ENCODE measurements around the gene PIBF1.
"Not testable (repeated sequence)": the region's sequence is repeated elsewhere in the genome, so short reads cannot be mapped to it uniquely, and the experiment has no call there.

The PIBF1 gene

DNA sequence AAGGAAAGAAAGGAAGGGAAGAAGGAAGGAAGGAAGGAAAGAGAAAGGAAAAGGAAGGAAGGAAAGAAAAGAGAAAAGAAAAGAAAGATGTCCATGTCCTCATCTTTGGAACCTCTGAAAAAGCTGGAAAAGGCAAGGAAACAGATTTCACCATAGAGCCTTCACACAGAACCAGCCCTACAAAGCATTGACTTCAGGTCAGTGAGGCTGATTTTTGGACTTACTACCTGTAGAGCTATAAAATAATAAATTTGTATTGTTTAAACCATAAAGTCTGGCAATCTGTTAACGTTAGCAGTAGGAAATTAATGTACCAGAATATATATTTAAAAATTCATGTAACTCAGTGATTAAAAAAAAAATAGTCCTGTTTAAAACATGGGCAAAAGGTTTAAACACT is 130.0 kb downstream of the PIBF1 start:
- DNase-seq: no peak

DNA sequence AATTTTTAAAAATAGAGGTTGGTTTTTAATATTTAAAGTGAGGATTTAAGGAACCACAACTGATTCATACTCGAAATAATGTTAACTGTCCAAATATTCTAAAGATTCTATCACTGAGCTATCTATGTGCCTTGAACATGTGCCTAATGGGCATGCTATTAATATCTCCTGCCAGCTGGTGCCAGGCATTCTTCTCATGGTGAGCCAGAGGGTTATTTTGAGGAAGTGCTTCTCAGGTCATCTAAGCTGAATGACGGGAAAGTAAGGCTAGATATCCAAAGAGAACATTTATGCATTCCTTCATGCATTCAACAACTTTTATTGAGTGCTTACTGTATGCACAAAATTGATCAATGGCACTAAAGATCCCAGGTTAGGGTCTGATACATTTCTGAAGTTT is 138.2 kb downstream of the PIBF1 start:
- no peak for DNase-seq

DNA sequence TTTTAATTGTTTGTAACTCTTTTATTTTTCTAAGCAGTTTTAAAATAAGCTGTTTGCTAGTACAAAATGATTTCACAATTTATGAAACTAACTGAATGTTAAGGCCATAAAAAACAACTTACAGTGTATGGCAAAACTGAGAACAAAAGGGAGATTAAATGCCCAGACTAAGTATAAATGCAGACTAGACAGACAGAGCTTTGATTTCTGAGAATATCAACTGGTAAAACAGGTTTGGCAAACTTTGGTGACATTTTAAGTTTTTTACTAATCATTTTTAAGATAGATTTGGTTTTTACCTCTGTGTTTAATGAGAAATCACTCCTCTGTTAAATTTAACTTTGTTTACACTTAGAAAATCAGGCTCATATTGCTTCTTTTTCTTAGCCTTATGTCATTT is 149.4 kb downstream of the PIBF1 start:
- no peak for DNase-seq

DNA sequence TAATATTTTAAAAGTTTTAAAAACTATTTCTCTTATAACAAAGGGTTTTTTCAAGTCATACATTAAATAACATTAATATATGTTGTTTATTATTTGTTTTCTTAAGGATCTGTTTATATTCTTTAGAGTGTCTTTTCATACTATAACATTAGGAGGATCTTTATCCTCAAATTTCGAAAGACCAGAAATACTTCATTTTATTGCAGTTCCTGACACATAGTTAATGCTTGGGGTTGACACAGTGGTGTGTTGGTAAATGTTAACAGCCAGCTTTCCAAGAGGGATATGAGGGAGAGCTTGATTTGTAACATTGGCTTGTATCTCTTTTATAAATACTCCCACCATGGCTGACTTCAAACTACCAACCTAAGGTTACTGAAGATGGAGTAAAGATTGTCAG is 150.3 kb downstream of the PIBF1 start:
- DNase-seq: no peak

DNA sequence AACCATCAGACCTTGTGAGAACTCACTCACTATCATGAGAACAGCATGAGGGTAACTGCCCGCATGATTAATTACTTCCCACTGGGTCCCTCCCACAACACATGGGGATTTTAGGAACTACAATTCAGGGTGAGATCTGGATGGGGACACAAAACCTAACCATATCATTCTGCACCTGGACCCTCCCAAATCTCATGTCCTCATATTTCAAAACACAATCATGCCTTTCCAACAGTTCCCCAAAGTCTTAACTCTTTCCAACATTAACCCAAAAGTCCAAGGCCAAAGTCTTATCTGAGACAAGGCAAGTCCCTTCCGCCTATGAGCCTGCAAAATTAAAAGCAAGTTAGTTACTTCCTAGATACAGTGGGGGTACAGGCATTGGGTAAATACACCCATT is 164.3 kb downstream of the PIBF1 start:
- DNase-seq: not testable (repeated sequence)

DNA sequence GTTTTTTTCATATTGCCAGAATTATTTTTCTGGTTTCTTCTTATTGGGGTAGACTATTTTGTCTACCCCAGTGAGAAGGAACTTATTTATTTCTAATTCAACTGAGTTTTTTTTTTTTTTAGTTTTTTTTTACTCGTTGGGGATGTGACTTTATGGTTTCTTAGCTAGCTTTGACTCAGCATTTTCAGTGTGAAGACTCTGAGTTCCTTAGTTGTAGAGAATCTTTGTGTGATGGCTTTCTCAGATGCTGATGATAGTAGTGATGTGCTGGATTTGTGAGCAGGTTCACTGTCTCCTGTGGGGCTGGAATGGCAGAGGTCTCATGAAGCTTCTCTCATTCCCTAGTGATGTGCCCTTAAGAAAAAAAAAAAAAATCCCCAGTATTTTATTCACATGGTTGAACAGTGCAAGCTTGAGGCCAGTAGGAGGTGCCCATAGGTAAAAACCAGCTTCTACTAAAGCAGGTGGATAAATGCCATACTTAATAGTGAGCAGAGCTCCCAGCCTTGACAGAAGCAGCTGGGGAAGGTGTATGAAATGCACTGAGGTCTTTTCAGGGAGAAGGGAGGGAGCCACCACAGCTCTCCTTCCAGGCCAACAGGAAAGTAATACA is 170.7 kb downstream of the PIBF1 start:
- no peak for DNase-seq

DNA sequence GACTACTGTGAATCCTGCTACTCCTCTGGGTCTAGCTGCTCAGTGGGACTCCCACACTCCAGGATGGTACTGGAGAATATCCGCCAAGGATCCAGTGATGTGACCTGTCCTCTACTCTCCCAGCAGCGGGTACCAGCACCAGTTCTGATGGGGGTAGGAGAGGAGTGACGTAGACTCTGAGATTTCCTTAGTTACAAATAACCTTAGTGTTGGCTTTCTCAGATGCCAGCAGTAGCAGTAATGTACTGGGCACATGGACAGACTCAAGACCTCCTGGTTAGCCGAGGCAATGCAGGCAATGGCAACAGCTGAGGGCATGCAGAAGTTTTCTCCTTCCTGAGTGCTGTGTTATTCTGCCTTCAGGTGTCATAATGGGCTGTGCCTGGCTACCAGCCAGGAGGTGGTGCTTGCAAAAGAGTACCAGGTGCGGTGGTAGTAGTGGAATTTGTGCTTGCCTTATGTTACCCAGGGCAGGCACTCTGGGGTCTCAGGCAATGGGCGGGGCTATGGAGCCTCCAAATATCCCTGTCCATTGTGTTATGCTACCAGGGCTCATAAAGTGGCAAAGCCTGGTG is 171.5 kb downstream of the PIBF1 start:
- DNase-seq: no peak

DNA sequence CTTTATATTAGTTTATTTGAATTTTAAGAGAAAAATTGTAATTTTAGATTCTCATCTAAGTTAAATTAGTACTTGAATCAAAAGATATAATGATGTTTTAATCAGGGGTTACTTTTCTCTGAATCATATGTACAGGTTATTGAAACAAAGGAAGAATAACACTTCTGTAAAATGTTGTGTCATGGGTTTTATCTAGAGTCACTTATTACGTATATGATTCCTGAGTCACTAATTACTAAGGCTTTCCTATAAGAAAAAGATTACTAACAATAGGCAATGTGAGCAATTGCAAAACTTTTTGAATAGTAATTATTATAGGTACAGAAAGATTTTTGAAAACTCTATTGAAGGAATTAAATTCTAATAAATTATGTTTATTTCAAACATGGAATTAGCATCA is 177.7 kb downstream of the PIBF1 start:
- no peak for DNase-seq

DNA sequence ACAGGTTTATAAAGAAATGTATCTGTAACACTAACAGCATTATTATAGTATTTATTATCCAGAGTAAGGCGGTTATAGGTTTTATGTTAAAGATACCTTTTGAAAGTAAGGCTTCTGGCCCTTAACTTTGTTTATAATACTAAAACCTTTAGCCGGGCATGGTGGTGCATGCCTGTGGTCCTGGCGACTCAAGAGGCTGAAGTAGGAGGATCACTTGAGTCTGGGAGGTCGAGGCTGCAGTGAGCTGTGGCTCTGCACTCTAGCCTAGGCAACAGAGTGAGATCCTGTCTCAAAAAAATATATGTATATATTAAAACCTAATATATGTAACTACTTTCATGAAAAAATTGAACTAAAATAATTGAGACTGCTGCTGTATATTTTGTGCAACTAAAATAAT is 178.2 kb downstream of the PIBF1 start:
- DNase-seq: no peak

DNA sequence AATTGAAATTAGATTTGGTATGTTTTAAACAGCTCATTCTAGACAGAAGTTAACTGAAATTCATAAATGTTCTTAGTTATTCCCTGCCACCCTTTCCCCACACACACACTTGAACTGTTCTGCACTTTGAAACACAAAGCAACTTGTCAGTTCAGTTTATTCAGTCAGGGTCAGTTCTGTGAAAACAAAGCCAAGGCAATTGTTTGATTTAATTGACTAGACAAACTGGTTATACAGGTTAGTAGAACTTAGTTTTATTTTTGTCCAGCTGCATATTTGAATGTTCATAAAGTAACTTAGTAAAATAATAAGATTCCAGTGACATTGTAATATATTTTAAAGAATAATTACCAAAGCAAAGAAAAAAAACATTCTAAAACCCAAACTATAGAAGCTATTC is 178.6 kb downstream of the PIBF1 start:
- DNase-seq: peak; percentile 64

DNA sequence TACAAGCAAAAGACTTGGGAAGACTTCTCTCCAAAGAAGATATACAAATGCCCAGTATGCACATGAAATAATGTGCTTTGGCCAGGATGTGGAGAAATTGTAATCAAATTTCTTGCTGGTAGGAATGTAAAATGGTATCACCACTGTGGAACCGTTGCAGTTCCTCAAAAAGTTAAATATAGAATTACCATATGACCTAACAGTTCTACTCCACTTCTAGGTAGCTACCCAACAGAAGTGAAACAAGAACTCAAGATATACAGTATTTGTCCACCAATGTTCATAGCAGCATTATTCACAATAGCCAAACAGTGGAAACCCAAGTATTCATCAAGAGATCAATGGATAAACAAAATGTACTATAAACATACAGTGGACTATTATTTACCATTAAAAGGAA is 181.8 kb downstream of the PIBF1 start:
- no peak for DNase-seq

DNA sequence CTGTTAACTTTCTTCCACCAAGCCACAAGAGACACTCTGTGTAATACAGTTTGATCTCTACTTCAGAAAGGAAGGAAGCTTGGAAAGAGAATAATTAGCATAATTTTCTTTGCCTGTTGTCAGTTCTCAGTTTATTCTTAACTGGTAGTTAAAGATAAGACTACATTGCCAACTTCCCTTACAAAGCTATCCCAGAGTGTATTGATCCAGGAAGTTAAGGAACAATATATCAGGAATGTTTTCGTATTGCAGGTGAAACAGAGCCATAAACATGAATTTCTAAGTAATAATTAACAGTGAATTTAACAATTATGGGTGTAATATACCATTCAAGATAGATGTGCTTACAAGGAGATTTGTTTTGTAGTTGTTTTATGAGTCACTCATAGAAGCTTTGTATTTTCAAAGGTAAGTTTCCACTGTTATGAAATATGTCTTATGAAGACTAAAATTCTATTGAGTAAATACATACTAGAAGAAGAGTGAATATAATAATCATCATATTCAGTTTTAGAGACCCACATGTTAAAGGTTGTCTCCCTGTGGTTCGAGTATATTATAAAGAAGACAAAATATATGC is 188.5 kb downstream of the PIBF1 start:
- DNase-seq: no peak

DNA sequence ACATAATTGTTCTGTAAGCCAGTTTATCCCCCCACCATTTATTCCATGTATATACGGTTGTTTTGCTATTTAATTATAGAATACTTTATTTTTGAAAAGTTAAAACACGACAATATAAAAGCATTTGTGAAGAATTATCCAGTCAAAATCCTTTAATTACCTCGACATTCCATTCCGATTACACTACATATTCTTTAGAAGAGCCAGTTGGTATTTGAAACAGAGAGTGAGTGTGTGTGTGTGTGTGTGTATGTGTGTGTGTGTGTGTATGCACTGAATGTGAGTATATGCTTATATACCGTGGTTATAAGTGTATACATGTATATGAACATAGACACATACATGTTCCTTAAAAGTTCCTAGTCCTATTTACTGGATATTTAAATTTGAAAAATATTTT is 189.0 kb downstream of the PIBF1 start:
- no peak for DNase-seq

DNA sequence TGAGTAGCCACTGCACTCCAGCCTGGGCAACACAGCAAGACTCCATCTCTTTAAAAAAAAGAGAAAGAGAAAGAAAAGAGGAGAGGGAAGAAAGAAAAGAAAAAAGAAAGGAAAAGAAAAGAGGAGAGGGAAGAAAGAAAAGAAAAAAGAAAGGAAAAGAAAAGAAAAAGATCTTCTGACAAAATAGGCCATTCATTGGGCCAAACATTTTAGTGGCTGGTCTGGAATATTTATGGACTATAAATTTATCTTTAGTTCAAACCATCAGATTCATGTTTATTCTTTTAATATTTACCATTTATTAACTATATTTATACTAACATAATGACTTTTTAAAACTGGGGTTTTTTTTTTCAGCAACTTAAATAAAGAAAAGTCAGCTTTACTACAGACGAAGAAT is 191.3 kb downstream of the PIBF1 start:
- no peak for DNase-seq

DNA sequence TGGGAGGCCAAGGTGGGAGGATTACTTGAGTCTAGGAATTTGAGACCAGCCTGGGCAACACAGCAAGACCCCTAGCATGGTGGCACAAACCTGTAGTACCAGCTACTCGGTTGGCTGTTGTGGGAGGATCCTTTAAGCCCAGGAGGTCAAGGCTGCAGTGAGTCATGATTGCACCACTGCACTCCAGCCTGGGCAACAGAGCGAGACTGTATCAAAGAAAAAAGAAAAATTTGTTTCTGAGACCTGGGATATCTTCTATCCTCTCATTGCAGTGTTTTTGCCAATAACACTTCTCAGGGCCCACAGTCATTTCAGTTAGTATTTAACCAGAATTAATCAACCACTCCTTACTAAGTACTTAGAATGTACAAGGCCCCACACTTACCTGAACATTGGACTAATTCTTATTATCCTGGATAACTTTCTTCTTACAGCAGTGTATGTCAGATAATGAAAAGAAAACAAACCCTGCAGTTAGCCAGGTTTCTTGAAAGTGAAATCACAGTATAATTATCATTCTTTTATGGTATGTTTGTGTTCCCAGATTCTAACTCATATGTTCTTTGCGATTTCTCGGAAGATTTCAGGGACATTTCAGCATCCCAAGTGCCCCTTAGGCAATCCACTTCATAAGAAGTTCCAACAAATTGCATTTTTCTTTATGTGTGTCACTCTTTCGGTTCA is 201.3 kb downstream of the PIBF1 start:
- DNase-seq: no peak

DNA sequence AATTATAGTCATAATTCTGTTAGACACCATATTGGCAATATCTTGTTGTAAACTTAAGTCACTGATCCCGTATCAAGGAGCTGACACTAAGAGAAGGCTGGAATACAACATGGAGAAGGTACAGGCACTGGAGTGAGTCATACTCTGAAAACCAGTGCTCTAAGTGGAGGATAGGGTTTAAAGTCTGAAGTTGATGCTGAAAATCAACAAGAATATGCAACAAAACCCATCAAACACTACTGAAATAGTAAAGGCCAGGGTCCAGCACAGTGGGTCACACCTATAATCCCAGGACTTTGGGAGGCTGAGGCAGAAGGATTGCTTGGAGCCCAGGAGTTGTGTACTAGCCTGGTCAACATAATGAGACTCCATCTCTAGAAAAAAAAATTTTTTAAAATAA is 203.7 kb downstream of the PIBF1 start:
- no peak for DNase-seq

DNA sequence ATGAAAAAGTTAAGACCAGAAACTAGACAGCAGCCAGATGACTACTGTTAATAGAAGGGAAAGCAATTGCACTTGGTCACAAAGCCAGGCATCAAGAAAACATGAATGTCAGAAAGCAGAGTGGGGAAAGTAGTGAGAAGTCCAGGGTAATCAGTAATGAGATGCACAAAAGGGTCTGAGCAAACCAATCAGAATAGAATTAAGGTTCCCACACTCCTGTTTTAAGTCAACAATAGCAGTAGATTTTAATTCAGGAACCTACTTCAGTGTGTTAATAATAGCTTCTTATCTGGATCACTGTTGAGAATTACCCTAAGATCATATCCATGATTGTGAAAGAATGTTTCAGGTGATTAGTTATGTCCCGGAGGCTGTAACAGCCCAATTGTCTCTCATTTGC is 204.3 kb downstream of the PIBF1 start:
- no peak for DNase-seq

DNA sequence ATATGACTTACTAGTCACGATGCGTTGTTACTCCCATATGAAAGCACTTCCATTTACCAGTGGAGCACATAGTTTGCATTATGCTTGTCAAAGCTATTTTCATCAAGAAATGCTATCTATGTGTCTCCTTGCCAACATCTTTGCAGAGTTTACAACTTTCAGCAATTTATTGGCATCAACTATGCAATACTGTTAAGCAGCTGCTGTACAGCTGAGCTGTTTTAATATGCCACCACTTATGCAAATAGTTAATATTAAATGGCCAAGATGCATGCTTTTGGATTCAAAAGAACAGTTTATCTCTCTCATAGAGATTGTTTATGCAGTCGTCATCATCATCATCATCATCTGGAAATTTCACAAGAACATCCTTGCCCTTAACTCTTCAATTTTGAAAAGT is 209.0 kb downstream of the PIBF1 start:
- no peak for DNase-seq

DNA sequence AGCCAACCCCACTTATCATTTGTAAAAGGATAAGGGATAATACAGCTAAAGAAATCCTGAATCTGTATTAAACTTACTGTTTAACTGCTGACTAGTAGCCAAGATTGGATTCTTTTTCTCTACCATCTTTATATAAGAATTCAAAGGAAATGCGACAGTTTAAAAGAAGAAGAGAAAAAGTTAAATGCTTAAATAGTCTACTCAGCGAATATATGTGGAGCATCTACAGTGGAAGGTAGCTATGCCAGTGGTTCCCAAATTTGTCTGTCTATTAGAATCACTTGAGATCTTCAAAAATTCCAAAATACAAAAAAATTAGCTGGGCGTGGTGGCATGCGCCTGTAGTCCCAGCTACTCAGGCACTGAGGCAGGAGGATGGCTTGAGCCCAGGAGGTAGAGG is 216.1 kb downstream of the PIBF1 start:
- no peak for DNase-seq

DNA sequence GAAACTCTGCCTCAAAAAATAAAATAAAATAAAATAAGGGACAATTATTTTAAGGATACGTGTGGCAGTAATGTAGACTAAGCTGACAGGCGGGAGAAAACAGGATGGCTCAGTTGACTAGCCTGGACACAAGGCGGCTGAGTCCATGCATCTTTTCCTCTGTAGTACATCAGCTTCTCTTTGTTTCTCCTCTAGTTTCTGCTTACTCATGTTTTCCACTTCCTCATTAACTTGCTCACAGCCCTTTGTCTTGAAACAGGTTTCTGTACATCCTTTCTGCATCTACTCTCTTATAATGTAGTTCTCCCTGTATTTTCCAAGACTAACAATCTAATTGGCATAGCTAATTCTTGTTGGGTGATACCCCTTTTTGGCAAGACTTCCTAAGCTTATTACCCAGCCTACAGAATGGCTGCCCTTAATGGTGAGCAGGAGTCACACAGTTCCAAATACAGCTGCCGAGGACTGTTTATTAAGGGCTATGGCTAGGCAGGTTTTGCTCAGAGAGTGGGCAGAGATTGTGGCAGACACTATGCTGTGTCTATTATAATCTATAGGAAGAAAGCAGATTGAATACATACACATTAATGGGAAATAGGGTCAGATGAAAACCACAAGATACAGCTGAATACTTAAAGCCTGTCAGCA is 218.2 kb downstream of the PIBF1 start:
- DNase-seq: no peak

DNA sequence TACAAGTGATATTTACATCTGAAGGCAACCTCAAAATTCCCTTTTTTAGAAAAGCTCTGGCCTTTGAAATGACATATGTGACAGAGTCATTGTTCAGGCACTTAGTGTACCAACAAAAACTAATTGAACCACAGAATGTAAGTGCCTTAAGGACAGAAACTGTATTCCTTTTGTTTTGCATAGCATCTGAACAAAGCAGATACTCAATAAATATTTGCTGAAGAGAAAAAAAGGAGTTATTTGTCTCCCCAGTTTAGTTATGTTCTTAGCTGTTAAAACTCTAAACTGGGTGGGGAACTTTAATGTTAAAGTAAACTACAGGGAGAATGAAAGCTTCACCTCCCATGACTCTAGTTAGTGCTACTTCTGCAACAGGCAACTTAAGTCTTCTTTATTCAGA is 220.0 kb downstream of the PIBF1 start:
- DNase-seq: no peak

DNA sequence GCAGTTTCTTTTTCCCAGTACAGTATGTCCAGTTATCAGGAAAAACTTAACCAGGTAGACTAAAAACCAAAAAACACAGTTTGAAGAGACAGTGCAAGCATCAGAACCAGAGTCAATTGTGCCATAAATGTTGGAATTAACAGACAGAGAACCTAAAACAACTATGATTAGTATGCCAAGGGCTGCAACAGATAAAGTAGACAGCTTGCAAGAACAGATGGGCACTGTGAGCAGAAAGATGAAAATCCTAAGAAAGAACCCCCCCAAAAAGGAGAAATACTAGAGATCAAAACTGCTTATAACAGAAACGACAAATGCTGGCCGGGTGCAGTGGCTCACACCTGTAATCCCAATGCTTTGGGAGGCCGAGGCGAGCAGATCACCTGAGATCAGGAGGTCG is 229.8 kb downstream of the PIBF1 start:
- no peak for DNase-seq

DNA sequence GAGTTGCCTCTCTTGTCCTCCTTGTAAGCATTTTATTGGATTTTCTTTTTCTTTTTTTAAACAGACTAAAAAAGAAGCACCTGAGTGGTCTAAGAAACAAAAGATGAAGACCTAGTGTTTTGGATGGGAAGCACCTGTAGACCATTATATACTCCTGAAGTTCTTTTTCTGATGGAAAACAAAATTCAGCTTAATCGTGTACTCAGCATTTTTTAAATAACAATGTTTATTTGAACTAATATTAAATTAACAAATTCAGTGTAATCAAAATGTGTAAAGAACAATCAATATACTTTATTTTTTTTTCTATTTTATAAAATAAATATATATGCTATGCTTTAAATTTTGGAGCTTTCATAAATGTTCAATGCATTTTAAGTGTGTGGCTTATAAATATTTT is 233.9 kb downstream of the PIBF1 start:
- no peak for DNase-seq

DNA sequence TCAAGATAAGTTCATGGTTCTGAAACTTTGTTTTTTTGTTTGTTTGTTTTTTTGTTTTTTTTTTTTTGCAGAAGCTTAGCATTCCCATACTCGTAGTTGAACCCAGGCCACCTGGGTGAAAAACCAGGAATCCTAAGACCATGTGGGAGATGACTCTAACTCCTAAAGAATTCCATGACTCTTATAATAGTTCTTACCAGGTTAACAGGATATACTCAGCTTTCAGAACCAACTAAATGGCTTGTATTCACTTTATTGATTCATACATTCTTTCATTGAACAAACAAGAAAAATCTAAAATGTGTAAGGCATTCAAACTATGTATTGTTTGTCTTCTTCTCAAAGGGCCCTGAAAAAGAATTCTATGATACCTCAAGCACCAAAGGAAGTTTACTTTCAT is 236.4 kb downstream of the PIBF1 start:
- no peak for DNase-seq

Data from retina (tissue), 1 donor.